HG02943 (cell line): ENCODE results near the gene CLIC5.

Experiments used
- ATAC-seq: cut with Tn5 transposase; IDR thresholded peaks from one replicate; pipeline ENCODE4 v1.9.1; 2021; ENCODE audit warnings: mild to moderate bottlenecking, low read depth, moderate library complexity; ENCODE audit not compliant: unreplicated experiment

Gene CLIC5

GRCh38 chr6:45900808-45901752 is 114.6 kb downstream of the CLIC5 start:
- ATAC-seq: no peak

GRCh38 chr6:45899683-45899946 is 116.0 kb downstream of the CLIC5 start:
- ATAC-seq: no peak

- ATAC-seq: no peak
Measured at GRCh38 chr6:45898941-45899682, 116.5 kb downstream of the CLIC5 start.

GRCh38 chr6:45896783-45897441 is 118.7 kb downstream of the CLIC5 start:
- ATAC-seq: no peak

GRCh38 chr6:45895569-45895968 is 120.1 kb downstream of the CLIC5 start:
- no peak for ATAC-seq

- no peak for ATAC-seq
Measured at GRCh38 chr6:45892696-45893245, 122.9 kb downstream of the CLIC5 start.

GRCh38 chr6:45892196-45892595 is 123.5 kb downstream of the CLIC5 start:
- ATAC-seq: no peak

- no peak for ATAC-seq
Measured at GRCh38 chr6:45886776-45887175, 128.9 kb downstream of the CLIC5 start.

- ATAC-seq: no peak
Measured at GRCh38 chr6:45884336-45884735, 131.3 kb downstream of the CLIC5 start.

GRCh38 chr6:45882671-45883070 is 133.0 kb downstream of the CLIC5 start:
- ATAC-seq: no peak

- ATAC-seq: no peak
Measured at GRCh38 chr6:45881705-45882467, 133.8 kb downstream of the CLIC5 start.

GRCh38 chr6:45880676-45881075 is 135.0 kb downstream of the CLIC5 start:
- ATAC-seq: no peak

- ATAC-seq: no peak
Measured at GRCh38 chr6:45880159-45880558, 135.5 kb downstream of the CLIC5 start.

- no peak for ATAC-seq
Measured at GRCh38 chr6:45877970-45878590, 137.6 kb downstream of the CLIC5 start.

GRCh38 chr6:45872827-45873365 is 142.8 kb downstream of the CLIC5 start:
- no peak for ATAC-seq

- ATAC-seq: no peak
Measured at GRCh38 chr6:45870531-45870930, 145.1 kb downstream of the CLIC5 start.

GRCh38 chr6:45864651-45865050 is 151.0 kb downstream of the CLIC5 start:
- ATAC-seq: no peak

- ATAC-seq: no peak
Measured at GRCh38 chr6:45858691-45859090, 157.0 kb downstream of the CLIC5 start.

GRCh38 chr6:45857827-45858226 is 157.8 kb downstream of the CLIC5 start:
- ATAC-seq: no peak
